Ureter (tissue), 1 donor: ENCODE measurements around the gene CPNE5. TPM values are rescaled to one million over a fixed set of nuclear protein-coding genes. Genes with fewer than 3 reads are reported as not detected.
A peak's percentile ranks its signal among the peaks of the same experiment; 100 is the strongest.

ENCODE experiments used
- DNase-seq: peaks from one replicate; pipeline ENCODE4 v3.0.0-alpha.2; 2020; ENCODE audit warnings: low spot score
- total RNA-seq: library from RNA; stranded (reverse); gene quantifications from one replicate; pipeline ENCODE4 v1.2.4, GENCODE V29; 2023
- donor health status: DM: yes; HTN: yes; CAD: no.

The CPNE5 gene
- 3.6 TPM for total RNA-seq

DNA sequence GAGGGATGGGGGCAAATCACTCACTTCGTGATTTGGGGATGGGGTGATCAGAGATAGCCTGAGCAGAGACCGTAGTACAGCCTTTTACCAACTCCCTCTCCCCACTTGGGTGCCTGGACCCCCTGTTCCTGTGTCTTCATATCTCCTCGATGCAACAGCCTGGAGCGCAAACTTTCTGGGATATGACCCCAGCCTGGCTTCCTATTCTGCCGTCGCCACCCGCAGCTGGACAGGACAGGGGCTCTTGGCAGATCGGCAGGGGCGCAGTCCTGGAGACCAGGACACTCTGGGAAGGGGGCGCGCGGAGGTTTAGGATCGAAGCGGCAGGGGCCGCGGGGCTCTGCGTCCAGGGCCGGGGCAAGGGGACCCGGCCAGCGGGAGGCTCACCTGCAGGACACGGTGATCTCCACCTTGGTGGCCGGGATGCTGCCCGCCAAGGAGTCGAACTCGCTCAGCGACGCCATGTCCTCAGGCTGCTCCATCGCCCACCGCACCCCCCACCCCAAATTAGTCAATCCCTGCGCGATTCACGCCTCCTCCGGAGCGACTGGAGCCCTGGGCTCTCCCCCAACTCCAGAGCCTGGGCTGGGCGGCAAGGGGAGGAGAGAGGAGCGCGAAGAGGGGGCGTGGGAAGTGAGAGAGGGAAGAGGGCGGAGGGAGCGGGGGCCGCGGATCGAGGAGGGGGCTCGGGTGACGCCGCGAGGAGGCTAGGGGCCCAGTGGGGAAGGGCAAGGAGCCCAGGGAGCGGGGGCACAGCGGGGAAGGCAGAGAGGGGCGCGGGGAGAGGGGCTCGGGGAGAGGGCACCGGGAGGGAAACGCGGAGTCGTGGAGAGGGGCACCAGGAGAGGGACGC, at the start of gene CPNE5:
Gene CPNE5, minus strand, starts transcription at position 549 of the 853 bp plus-strand sequence. Its CDS starts 67 bp downstream, at position 482.
- no peak for DNase-seq

DNA sequence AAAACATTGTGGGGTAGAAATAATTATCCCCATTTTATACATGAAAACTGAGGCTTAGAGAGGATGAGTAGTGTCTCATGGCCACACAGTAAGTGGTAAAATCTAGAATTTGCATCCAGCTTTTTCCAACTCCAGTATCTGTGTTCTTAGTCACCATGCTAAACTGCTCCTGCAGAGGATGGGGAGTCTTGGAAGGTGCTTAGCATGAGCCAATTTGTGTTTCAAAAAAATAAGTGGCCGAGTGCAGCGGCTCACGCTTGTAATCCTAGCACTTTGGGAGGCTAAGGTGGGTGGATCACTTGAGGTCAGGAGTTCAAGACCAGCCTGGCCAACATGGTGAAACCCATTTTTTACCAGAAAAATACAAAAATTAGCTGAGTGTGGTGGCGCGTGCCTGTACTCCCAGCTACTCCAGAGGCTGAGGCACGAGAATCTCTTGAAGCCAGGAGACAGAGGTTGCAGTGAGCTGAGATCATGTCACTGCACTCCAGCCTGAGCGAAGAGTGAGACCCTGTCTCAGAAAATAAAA, 48.9 kb upstream of the CPNE5 start:
- no peak for DNase-seq

DNA sequence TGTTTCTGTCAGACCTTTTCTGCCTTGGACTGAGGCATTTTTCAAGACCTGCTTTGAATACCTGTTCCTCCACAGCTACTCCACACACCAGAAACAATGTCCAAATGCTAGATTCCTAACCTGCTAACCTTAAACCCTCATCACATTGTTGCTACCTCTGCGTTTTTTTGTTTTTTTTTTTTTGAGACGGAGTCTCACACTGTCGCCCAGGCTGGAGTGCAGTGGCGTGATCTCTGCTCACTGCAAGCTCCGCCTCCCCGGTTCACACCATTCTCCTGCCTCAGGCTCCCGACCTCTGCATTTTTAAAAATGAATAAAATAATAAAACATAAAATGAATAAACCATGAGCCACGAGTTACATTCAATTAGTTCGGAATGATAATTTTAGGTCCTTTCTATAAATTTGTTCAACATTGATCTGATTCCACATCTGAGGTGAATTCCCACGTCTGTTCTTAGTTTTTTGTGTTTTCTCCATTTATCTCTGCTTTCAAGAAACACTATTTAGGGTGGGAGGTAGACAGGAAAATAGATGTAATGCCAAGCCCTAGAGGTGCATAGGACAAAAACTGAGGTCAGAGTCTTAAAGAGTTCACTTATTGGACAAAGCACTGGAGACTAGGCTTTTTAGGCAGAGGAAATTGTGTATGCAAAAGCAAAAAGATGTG, 47.8 kb upstream of the CPNE5 start:
- DNase-seq = no peak

DNA sequence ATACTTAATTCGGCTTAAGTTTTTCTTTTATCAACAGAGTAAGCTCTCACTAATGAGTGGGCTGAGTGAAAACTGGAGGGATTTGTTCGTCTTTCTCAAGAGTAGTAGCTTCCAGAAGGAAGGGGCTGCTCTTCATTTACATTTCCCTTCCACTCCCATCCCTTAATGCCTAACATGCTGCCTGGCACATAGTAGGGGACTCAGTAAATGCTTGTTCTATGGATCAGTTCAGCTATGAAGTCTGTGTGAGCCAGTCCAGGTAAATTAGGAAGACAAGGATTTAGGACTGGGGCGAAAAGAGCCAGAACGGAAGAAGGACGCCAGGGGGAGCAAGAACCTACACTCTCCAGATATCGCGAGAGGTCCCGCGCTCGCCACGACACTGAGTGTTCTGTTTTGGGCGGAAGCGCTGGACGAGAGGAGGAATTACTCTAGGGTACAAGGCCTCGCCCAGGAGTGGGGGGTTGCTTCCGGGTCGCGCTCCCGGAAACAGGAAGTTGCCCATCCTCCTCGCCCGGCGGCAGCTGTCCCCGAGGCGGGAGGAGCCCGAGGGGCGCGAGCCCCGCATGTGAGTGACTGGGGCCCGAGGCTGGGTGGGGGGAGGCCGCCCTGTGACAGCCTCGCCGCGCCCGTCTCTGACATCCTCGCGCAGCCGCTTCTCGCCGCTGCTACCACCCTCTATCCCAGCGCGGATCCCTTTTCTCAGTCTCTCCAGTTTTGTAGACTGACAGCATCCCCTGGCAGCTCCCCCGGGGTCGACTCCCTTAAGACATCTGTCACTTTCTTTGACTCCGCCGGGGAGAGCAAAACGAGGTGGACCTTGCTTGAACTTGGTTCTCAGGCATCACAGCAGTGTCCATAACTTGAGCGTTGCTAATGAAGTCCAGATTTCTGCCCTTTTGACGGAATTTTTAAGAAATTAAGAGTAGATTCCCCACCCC, 46.5 kb upstream of the CPNE5 start, which contains the start of gene C6orf89:
Gene C6orf89, plus strand, starts transcription at position 492 of the 941 bp plus-strand sequence. CDS start 13,493 bp downstream, outside the sequence.
- DNase-seq = peak; percentile 98

DNA sequence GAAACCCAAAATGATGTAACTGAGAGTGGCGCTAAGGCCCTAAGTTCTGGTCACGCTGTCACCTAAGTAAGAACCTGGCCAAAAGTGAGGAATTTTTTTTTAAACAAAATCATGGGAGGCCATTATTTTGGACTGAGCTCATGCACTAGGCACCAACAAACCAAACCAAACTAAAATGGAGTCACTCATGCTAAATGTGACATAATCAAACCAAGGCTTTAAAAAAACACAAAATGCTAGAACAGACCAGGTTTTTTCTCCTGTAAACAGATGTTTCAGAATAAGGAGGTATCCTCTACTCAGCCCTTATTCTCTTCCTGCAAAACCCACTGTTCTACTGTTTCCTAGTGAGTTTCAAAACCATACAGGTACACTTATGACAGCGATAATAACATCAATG, 45.4 kb upstream of the CPNE5 start:
- DNase-seq = no peak

DNA sequence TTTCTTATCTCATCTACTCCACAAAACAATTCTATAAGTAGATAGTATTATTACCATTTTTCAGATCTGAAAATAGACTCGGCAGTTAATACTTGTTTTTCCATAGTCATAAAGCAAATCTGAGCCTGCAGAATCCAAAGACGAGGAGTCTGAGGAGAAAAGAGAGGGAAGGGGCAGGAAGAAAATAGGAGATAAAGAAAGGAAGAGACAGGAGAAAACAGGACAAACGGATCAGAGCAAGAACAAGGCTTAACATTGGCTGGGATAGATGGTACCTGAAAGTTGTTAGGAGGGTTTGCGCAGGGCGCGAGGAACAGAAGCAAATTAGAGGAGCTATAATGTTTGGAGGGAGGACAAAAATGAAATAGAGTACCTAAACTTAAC, 36.0 kb upstream of the CPNE5 start:
- no peak for DNase-seq

DNA sequence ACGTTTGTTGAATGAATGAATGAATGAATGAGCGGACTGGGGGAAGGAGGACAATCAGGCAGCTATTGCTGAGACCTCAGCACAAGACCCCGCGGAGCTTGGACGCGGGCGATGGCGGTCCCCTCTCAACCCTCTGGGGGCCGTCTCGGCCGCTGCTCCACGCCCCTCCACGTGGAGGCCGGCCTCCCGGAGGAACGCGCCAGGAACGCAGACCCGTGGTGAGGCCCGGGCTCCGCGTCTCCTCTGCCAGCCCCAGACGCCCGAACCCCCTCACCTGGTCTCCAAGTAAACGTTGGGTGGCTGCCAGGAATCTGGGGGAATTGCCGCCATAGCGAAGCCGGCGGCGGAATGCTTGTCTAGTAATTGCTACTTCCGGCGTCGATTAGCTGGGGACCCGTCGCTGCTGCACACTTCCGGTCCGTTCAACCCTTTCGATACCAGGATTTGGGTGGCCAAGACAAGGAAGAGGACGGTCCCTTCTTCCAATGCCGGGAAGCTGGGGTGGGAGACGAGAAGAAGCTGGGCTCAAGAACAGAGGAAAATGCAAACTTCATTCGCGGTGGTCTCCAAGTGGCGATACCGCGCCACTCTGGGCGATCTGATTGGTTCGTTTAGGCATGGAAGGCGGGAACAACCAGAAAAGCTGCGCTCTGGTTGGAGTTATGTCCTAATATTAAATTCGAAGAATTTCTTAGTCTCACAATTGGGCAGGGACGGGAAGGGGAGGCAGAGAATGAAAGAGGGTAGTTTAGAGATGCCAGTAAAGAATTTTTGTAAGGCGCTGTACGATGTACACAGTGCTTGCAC, 35.4 kb upstream of the CPNE5 start, which contains the start of gene PPIL1:
Gene PPIL1, minus strand, starts transcription at position 361 of the 807 bp plus-strand sequence. Its CDS starts 31 bp downstream, at position 330.
- peak; percentile 82 for DNase-seq

DNA sequence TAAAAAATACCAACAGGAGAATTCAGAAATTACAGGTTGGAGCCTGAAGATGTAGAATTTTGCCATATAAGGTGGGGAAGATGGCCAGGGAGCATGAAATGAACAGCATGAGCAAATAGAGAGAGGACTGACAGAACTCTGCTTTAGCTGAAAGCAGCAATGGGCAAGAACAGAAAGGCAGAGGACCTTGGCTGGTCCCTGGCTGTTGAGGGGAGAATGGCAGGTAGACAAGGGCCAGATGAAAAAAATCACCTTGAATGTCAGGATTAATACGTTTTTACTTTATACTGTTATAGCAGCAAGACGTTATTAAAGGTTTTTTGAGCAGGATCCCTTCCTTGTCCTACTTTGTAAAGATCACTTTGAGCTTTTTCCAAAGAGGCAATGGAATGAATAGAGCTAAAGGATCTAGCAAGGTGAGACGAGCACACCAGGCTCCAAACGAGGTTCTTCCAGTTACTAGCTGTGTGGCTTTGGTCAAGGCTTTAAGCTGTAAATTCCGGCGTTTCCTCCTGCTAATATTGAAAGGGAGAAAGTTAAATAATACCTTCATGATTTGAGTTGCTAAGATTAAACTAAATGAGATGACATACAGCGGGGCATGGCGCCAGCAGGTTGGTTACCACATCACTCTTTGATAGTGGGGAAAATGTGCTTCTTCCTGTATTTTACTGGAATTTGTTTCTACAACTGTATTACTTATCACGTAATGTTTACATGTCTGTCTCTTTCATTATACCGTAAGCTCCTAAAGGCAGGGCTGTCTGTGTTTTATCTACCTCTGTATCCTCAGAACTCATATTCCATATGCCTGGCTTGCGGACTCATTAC, 34.6 kb upstream of the CPNE5 start:
- no peak for DNase-seq

DNA sequence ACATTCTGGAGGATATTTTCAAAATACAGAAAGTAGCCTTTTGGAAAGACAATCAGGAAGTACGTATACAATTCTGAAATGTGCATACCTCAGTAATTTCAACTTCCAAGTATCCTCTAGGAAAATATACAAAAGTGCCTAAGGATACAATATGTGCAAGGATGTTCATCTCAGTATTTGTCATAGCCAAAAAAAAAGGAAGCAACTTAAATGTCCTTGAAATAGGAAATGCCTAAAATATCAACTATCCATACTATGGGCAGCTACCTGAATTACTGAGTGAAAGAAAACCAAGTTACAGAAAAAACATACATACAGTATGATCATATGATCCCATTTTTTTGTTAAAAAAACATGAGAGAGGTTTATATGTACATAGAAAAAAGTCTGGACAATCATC, 33.9 kb upstream of the CPNE5 start:
- no peak for DNase-seq

DNA sequence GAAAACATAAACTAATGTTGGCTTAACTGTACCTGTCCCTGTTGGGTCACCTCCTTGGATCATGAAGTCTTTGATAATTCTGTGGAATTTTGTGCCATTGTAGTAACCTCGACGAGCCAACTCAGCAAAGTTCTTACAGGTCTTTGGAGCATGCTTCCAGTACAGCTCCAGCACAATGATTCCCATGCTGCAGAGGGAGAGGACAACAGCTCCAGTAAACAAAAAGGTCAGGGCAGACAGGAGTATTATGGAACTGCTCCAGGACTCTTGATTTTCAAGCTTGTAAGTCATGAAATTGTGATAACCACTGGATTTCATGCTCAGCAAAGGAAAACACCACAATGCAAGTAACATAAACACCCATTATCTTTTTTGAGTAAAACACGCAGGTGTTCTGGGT, 32.4 kb upstream of the CPNE5 start:
- no peak for DNase-seq

DNA sequence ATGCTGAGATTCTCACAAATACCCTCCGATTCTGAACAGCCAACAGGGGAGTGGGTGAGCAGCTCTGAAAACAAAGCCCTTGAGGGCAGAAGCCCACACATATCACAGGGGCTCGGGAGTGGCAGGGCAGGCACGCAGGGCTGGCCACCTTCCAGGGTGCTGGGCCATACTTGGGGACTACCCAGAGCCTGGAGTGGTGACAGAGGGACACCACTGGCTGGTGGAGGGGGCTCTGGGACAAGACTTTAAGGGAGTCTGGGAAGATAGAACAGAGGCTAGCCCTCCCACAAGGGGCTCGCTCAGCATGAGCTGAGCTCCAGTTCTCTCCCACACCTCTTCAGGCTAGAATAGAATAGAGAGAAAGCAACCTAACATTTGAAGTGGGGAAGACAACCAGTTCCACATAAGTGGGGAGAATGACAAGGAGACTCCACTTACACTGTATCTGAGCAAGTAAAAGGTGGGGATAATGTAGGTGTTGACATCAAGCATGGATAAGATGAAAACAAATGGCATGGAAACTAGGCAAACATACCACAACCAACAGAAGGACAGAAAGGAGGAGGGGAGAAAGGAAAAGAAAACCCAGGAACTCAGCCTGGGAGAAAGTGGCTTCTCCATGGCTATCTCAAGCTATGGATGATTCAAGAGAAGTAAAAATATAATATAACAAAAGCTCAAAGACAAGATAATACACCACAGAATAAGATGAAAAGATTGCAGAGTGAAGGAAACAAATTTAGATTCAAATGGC, 28.4 kb upstream of the CPNE5 start:
- no peak for DNase-seq

DNA sequence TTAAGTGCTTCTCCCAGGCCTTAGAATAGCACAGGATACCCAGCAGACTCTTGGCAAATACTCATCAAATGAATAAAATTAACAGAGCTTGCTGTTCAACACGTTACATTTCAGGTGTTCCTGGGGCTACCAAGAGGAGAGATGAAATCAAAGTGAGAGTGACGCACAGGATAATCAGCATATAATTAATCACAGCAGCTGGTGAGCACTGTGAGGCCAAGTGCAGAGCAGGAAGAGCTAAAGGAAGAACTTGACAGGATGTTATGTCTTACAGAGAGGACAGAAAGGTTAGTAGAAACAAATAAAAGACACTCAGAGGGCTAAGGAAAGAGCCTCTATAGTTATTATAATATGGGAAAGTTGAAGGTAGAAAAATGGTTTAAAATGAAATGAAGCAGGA, 26.6 kb upstream of the CPNE5 start:
- no peak for DNase-seq

DNA sequence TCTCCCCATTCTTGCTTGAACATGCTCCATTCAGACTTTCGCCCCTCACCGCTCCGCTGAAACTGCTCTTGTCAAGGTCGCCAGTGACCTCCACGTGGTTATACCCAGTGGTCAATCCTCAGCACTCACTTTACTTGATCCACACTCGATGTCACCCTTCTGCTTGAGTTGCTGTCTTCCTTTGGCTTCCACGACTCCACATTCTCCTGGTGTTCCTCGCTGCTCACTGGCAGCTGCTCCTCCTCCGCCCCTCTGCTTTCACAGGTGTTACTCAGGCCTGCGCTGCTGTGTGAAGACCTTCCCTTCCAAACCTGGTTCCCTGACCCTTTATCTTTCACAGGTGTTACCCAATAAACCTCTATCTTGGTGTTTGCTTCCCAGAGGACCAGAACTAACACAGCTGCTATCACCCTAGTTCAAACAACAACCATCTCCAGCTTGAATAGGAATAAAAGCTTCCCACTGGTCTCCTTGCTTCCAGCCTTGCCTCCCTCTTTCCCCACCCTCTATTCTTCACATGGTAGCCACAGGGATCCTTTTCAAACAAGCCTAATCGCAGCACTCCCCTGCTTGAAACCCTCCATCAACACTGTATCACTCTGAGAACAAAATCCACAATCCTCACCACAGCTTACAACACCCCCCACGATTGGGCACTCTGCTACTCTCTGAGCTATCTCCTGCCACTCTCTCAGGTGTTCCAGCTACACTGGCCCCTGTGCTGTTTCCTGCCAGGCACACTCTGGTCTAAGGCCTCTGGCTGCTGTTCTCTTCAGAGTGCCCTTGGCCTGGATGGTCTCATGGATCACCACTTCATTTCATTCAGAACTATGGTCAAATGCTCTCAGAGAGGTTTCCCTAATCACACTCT, 24.7 kb upstream of the CPNE5 start:
- DNase-seq = no peak

DNA sequence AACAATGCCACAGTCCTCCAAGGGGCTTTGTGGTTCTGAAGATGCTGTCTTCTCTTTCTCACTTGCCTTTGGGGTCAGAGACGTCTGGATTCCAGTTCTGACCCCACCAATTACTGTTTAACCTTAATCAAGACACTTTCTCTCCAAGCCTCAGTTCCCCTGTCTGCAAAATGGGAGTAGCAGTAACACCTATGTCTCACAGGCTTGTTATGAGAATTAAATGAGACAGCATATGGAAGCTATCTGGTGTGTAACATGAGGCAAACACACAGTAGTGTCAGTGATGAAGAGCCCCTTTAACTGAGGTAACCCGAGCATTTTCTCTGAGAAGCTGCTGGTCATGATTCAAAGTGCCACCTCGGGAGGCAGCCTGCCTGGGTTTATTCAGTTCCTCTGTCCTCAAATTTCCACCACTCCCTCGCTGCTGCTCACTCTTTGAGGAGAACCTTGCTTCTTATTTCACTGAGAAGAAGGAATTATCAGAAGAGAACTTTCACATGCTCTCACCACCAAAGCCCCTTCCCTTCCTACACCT, 23.7 kb upstream of the CPNE5 start:
- no peak for DNase-seq

DNA sequence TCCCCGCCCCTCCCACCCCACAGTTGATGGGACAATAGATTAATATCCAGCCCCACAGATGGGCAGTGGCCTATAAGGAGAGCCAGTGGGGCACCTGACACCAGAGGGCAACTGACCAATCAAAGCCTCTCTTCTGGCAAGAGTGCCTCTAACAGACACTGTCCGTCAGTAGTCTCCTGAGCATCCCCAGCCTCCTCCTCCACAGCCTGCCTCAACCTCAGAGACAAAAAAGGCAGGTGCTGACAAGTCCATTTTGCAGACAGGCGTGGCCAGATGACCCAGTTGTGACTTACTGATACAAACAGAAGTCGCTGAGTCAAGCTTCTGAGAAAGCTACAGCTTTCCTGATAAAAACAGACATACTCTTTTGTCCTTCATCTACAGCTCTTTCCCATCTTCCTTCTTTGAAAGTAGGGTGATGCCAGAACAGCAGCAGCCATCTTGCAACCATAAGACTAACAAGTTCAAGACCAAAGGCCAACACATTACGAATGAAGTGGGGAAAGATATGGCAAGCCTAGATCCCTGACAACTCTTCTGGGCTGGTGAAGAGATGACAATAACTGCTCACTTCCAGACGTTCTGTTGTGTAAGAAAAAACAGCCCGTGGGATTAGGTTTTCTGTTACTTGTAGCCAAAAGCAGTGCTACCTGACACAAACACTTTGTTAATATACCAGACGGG, 23.1 kb upstream of the CPNE5 start:
- no peak for DNase-seq

DNA sequence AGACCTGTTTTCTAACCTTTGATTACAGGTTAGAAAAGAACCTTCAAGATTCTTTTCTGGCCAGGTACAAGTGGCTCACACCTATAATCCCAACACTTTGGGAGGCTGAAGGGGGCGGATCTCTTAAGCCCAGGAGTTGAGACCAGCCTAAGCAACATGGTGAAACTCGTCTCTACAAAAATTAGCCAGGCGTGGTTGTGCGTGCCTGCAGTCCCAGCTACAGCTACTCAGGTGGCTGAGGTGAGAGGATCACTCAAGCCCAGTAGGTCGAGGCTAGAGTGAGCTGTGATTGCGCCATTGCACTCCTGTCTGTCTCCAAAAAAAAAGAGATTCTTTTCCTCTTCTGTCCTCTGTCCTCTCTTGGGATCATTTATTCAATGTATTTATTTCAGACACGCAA, 20.9 kb upstream of the CPNE5 start:
- no peak for DNase-seq

DNA sequence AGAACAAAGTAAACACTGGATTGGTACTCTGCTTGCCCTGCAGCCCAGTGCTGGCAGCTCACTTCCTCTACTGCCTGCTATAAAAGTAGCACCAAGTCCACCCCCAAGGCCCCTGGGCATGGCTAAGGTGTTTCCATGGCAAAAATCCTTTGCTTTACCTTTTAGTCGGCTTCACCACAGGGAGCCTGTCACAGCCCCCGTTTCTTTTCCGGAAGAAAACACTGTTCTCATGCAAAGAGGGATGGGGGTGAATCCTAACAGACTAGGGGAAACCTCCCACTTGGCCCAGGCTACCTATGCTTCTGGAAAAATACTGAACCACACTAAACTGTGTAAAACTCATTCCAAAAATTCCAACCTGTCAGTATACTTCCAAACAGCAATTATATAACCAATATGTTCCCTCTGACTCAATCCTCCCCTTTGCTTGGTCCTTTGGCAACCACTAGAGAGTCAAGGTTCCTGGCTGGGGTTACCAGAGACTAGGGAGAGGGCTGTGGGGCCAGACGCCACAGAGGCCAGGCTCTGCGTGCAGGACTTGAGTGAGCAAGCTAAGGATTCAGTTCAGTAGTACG, 19.2 kb upstream of the CPNE5 start:
- peak; percentile 41 for DNase-seq
